HepG2 (cell line): ENCODE results near the gene C12orf43. TPM values are rescaled to one million over a fixed set of nuclear protein-coding genes. Genes with fewer than 3 reads are reported as not detected.
A peak's percentile ranks its signal among the peaks of the same experiment; 100 is the strongest.

ENCODE experiments used
- ARNTL ChIP-seq: sonication (generic); formaldehyde crosslinking; IDR thresholded peaks from 2 replicates; pipeline ENCODE4 v1.4.0; 2020; ENCODE audit warnings: mild to moderate bottlenecking, missing genetic modification reagents
- FOXP1 ChIP-seq, 2 experiments: fragments of 450-650 bp in 1 of 2; IDR thresholded peaks; 2 replicates each; pipeline ENCODE4 v1.6.1; 2017 to 2018; ENCODE audit warnings: antibody characterized with exemption in 1 of 2
- HCFC1 ChIP-seq: fragments of 150-350 bp; IDR thresholded peaks from 2 replicates; pipeline ENCODE4 v1.6.1; 2014; ENCODE audit warnings: low read depth, low read length
- HMG20B ChIP-seq: conservative IDR thresholded peaks from 2 replicates; pipeline ENCODE4 v1.6.1; 2016; ENCODE audit warnings: missing genetic modification reagents, missing compliant biosample characterization
- KAT7 ChIP-seq: IDR thresholded peaks from 2 replicates; pipeline ENCODE4 v1.6.1; 2018; ENCODE audit warnings: borderline replicate concordance, missing compliant biosample characterization
- SP5 ChIP-seq: IDR thresholded peaks from 2 replicates; pipeline ENCODE4 v1.6.1; 2016; ENCODE audit warnings: low read depth, borderline replicate concordance
- SRSF4 ChIP-seq: fragments of 200-400 bp; formaldehyde crosslinking; IDR thresholded peaks from one replicate; pipeline ENCODE4 v1.6.1; 2018; ENCODE audit warnings: mild to moderate bottlenecking, low read depth, low read length, moderate library complexity; ENCODE audit not compliant: poor library complexity, severe bottlenecking
- ZHX2 ChIP-seq, 2 experiments: sonication (generic) in 1 of 2; formaldehyde crosslinking in 1 of 2; IDR thresholded peaks; 2 replicates each; pipeline versions ENCODE4 v1.6.1 to v1.9.0; 2014 to 2022; ENCODE audit warnings: antibody characterized with exemption in 1 of 2, borderline replicate concordance in 1 of 2, inconsistent platforms in 1 of 2, low read depth in 1 of 2, missing genetic modification reagents in 1 of 2
- ZNF205 ChIP-seq: IDR thresholded peaks from 2 replicates; pipeline ENCODE4 v1.6.1; 2018; ENCODE audit warnings: missing biosample characterization, missing genetic modification reagents
- ZNF224 ChIP-seq: sonication (generic); formaldehyde crosslinking; IDR thresholded peaks from 2 replicates; pipeline ENCODE4 v1.5.0; 2020; ENCODE audit warnings: mild to moderate bottlenecking, missing genetic modification reagents
- ZNF615 ChIP-seq: sonication (generic); formaldehyde crosslinking; IDR thresholded peaks from 2 replicates; pipeline ENCODE4 v1.5.0; 2020; ENCODE audit warnings: mild to moderate bottlenecking, missing genetic modification reagents, borderline replicate concordance
- ZSCAN22 ChIP-seq: sonication (generic); formaldehyde crosslinking; IDR thresholded peaks from 2 replicates; pipeline ENCODE4 v1.4.0; 2020; ENCODE audit warnings: mild to moderate bottlenecking, missing genetic modification reagents
- polyA plus RNA-seq, 8 experiments: library from polyadenylated mRNA; depleted of rRNA in 3 of 8; stranded (reverse) in 7 of 8; unstranded in 1 of 8; fragments of >200 nt; fragmentation: Illumina TruSeq in 4 of 8; extraction: Trizol in 4 of 8; gene quantifications; 2 replicates each; pipeline versions ENCODE4 v1.2.1 to v1.2.3, GENCODE V29; 2011 to 2016; ENCODE audit warnings: low read depth in 4 of 8, missing spikeins in 1 of 8, mixed read lengths in 1 of 8; ENCODE audit not compliant: insufficient read depth in 1 of 8
- total RNA-seq, 5 experiments: library from RNA; depleted of rRNA; stranded (reverse); fragments of >200 nt; fragmentation: Illumina TruSeq; extraction: Trizol; gene quantifications; 2 replicates each; pipeline ENCODE4 v1.2.3, GENCODE V29; 2016; ENCODE audit warnings: low read depth in 1 of 5
- TF ChIP-seq, protein P1 (sequence below): sonication (generic); formaldehyde crosslinking; IDR thresholded peaks from 2 replicates; pipeline ENCODE4 v1.8.0; 2022; ENCODE audit warnings: missing genetic modification reagents, mild to moderate bottlenecking, moderate library complexity, borderline replicate concordance
- TF ChIP-seq, protein P2 (sequence below): sonication (generic); formaldehyde crosslinking; IDR thresholded peaks from 2 replicates; pipeline ENCODE4 v1.4.0; 2020; ENCODE audit warnings: missing genetic modification reagents

C12orf43 gene
- total and polyA plus RNA-seq, 2 of the 13 experiments (the other 11 are each of a cell fraction or from before 2014, with no cell fraction given): 7.9 to 11.1 TPM

- TF ChIP-seq ZNF615 (0 out of 2 replicates have a peak, but pooled peaks have one; percentile 77), ZNF224 (no peak), SRSF4 (no peak), HCFC1 (no peak), ZSCAN22 (CRISPR knock-in tag) (0 out of 2 replicates have a peak, but pooled peaks have one; percentile 17), HMG20B (0 out of 2 replicates have a peak, but pooled peaks have one; percentile 44), ARNTL (peak; percentile 64; the same call in 1 of the 2 replicates), ZNF205 (0 out of 2 replicates have a peak, but pooled peaks have one; percentile 47), KAT7 (CRISPR knock-in tag) (no peak), SP5 (peak; percentile 88), ZHX2 (IDR thresholded peaks at IDR 0.05; ENCODE audit: low read depth) (no peak), ZHX2 (CRISPR knock-in tag; IDR thresholded peaks at IDR 0.05; ENCODE audit: borderline replicate concordance) (peak; percentile 71; the same call in 1 of the 2 replicates), FOXP1 (IDR thresholded peaks at IDR 0.05) (no peak), FOXP1 (CRISPR knock-in tag; IDR thresholded peaks at IDR 0.05) (peak; percentile 52)
- TF ChIP-seq, protein P1, sequence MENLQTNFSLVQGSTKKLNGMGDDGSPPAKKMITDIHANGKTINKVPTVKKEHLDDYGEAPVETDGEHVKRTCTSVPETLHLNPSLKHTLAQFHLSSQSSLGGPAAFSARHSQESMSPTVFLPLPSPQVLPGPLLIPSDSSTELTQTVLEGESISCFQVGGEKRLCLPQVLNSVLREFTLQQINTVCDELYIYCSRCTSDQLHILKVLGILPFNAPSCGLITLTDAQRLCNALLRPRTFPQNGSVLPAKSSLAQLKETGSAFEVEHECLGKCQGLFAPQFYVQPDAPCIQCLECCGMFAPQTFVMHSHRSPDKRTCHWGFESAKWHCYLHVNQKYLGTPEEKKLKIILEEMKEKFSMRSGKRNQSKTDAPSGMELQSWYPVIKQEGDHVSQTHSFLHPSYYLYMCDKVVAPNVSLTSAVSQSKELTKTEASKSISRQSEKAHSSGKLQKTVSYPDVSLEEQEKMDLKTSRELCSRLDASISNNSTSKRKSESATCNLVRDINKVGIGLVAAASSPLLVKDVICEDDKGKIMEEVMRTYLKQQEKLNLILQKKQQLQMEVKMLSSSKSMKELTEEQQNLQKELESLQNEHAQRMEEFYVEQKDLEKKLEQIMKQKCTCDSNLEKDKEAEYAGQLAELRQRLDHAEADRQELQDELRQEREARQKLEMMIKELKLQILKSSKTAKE (CRISPR knock-in tag): 0 out of 2 replicates have a peak, but pooled peaks have one; percentile 50
- TF ChIP-seq, protein P2, sequence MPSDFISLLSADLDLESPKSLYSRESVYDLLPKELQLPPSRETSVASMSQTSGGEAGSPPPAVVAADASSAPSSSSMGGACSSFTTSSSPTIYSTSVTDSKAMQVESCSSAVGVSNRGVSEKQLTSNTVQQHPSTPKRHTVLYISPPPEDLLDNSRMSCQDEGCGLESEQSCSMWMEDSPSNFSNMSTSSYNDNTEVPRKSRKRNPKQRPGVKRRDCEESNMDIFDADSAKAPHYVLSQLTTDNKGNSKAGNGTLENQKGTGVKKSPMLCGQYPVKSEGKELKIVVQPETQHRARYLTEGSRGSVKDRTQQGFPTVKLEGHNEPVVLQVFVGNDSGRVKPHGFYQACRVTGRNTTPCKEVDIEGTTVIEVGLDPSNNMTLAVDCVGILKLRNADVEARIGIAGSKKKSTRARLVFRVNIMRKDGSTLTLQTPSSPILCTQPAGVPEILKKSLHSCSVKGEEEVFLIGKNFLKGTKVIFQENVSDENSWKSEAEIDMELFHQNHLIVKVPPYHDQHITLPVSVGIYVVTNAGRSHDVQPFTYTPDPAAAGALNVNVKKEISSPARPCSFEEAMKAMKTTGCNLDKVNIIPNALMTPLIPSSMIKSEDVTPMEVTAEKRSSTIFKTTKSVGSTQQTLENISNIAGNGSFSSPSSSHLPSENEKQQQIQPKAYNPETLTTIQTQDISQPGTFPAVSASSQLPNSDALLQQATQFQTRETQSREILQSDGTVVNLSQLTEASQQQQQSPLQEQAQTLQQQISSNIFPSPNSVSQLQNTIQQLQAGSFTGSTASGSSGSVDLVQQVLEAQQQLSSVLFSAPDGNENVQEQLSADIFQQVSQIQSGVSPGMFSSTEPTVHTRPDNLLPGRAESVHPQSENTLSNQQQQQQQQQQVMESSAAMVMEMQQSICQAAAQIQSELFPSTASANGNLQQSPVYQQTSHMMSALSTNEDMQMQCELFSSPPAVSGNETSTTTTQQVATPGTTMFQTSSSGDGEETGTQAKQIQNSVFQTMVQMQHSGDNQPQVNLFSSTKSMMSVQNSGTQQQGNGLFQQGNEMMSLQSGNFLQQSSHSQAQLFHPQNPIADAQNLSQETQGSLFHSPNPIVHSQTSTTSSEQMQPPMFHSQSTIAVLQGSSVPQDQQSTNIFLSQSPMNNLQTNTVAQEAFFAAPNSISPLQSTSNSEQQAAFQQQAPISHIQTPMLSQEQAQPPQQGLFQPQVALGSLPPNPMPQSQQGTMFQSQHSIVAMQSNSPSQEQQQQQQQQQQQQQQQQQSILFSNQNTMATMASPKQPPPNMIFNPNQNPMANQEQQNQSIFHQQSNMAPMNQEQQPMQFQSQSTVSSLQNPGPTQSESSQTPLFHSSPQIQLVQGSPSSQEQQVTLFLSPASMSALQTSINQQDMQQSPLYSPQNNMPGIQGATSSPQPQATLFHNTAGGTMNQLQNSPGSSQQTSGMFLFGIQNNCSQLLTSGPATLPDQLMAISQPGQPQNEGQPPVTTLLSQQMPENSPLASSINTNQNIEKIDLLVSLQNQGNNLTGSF (CRISPR knock-in tag): peak; percentile 60; the same call in 1 of the 2 replicates
Observed at GRCh38 chr12:120979862-120980696, 36.2 kb downstream of the C12orf43 start (continued).
